ENCODE results near the gene ANGPTL2.

GRCh38 chr9:127166111-127166510 lies 43.7 kb upstream of the ANGPTL2 start:
- TF ChIP-seq, protein P1, sequence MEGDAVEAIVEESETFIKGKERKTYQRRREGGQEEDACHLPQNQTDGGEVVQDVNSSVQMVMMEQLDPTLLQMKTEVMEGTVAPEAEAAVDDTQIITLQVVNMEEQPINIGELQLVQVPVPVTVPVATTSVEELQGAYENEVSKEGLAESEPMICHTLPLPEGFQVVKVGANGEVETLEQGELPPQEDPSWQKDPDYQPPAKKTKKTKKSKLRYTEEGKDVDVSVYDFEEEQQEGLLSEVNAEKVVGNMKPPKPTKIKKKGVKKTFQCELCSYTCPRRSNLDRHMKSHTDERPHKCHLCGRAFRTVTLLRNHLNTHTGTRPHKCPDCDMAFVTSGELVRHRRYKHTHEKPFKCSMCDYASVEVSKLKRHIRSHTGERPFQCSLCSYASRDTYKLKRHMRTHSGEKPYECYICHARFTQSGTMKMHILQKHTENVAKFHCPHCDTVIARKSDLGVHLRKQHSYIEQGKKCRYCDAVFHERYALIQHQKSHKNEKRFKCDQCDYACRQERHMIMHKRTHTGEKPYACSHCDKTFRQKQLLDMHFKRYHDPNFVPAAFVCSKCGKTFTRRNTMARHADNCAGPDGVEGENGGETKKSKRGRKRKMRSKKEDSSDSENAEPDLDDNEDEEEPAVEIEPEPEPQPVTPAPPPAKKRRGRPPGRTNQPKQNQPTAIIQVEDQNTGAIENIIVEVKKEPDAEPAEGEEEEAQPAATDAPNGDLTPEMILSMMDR (IDR thresholded peaks at IDR 0.05): no peak
- no peak for TF ChIP-seq POLR2A (IDR thresholded peaks at IDR 0.05)

Data from uterus (tissue), 2 donors.